WI38 (cell line): Measurements from ENCODE around the gene ABCA13.

Source experiments
- H3K4me3 ChIP-seq: 2 replicates; pipeline ENCODE4 v1.5.1; 2011; ENCODE audit warnings: low read depth, mild to moderate bottlenecking, control low read depth, low read length
- CTCF ChIP-seq: IDR thresholded peaks from 2 replicates; pipeline ENCODE4 v1.5.1; 2012; ENCODE audit warnings: low read depth, mild to moderate bottlenecking, control low read depth, low read length

ABCA13 gene

GRCh38 chr7:48594349-48594748, 423.1 kb downstream of the ABCA13 start:
- TF ChIP-seq CTCF: no peak
- H3K4me3 ChIP-seq: no peak overlapping the region

- H3K4me3 ChIP-seq: no peak overlapping the region
- no peak for TF ChIP-seq CTCF
Measured at GRCh38 chr7:48595756-48596155, 424.5 kb downstream of the ABCA13 start.

- no peak for TF ChIP-seq CTCF
- no peak overlapping the region for H3K4me3 ChIP-seq
Measured at GRCh38 chr7:48610705-48611104, 439.4 kb downstream of the ABCA13 start.

GRCh38 chr7:48611993-48612392, 440.7 kb downstream of the ABCA13 start:
- TF ChIP-seq CTCF: no peak
- no peak overlapping the region for H3K4me3 ChIP-seq

GRCh38 chr7:48617508-48617907, 446.2 kb downstream of the ABCA13 start:
- no peak for TF ChIP-seq CTCF
- H3K4me3 ChIP-seq: no peak overlapping the region

- H3K4me3 ChIP-seq: no peak overlapping the region
- no peak for TF ChIP-seq CTCF
Measured at GRCh38 chr7:48617993-48618392, 446.7 kb downstream of the ABCA13 start.

- no peak for TF ChIP-seq CTCF
- H3K4me3 ChIP-seq: no peak overlapping the region
Measured at GRCh38 chr7:48621076-48621475, 449.8 kb downstream of the ABCA13 start.
